ENCODE data around the gene FGD3. TPM values are rescaled to one million over a fixed set of nuclear protein-coding genes. Genes with fewer than 3 reads are reported as not detected.

FGD3 gene
- total and polyA plus RNA-seq, 2 donors (not counting 1 experiment from before 2014, with no cell fraction given), result 130 to 134 TPM

- intact Hi-C loops (cut with micrococcal nuclease), result loop anchor here (1.0 to 10.0 kb wide), 7 partner anchors 22 to 998 kb away; partner anchors contain the start of genes BICD2, CARD19 and ZNF484
- H3K9ac ChIP-seq (ENCODE audit: low read length), result peak overlapping the region; percentile 82
- no peaks in the 10 kb centered on the region for H3K9me3 Mint-ChIP-seq (ENCODE audit: insufficient read depth)
Measured at GRCh38 chr9:92963831-92964606, 16.7 kb downstream of the FGD3 start.

More at GRCh38 chr9:92963831-92964606, 16.7 kb downstream of the FGD3 start:
- Histone ChIP-seq H3K36me3 (replicated peaks in 1 of 2; ENCODE audit: control extremely low read depth in 1 of 2, control insufficient read depth in 1 of 2, extremely low read depth in 1 of 2, insufficient read depth in 2 of 2, low read length in 1 of 2) (peaks cover 0 to 17% of the 10 kb centered on the region in 2 experiments), H3K27ac (ENCODE audit: low read length in 2 of 2) (peak overlapping the region; percentile 78 to 83), H3K4me2 (replicated peaks; ENCODE audit: low read depth, low read length, poor library complexity, severe bottlenecking) (peak overlapping the region; percentile 94), H2AFZ (ENCODE audit: insufficient read depth, low read depth, low read length, poor library complexity, severe bottlenecking) (peak overlapping the region; percentile 81), H4K20me1 (ENCODE audit: control insufficient read depth, insufficient read depth, low read length, poor library complexity, severe bottlenecking) (peaks cover 36% of the 10 kb centered on the region), H3K4me1 (ENCODE audit: control insufficient read depth in 2 of 2, insufficient read depth in 2 of 2, low read length in 2 of 2) (peaks cover 58 to 73% of the 10 kb centered on the region in 2 donors), H3K79me2 (ENCODE audit: control insufficient read depth, insufficient read depth, low read length) (peaks cover 98% of the 10 kb centered on the region), H3K9me3 (ENCODE audit: control extremely low read depth in 1 of 3, control insufficient read depth in 2 of 3, insufficient read depth in 1 of 3, low read length in 2 of 3) (peaks cover 0 to 19% (median 5%) of the 10 kb centered on the region in 3 donors), H3K27me3 (replicated peaks in 1 of 4; ENCODE audit: control extremely low read depth in 1 of 4, control insufficient read depth in 3 of 4, insufficient read depth in 4 of 4, low read length in 3 of 4) (no peaks in the 10 kb centered on the region), H3K4me3 (ENCODE audit: control extremely low read depth in 1 of 5, extremely low read depth in 1 of 5, insufficient read depth in 1 of 5, low read depth in 2 of 5, low read length in 4 of 5) (peak overlapping the region; percentile 75 to 92 (median 86))
- ChIA-PET POLR2A (interaction anchor here (0.5 to 1.3 kb wide), 9 partner anchors 23 to 331 kb away, joined by 3 to 12 read pairs (median 4); partner anchors contain the start of genes CARD19 and NINJ1), CTCF (interaction anchor here (1.0 to 1.1 kb wide), 2 partner anchors 10 to 39 kb away, joined by 6 read pairs; no protein-coding TSS in a partner anchor)
- 0% methylated on average over 14 of the region's 16 CpGs for WGBS (ENCODE audit: insufficient coverage)
- DNase-seq (peak; percentile 88), ATAC-seq (ENCODE audit: low read depth) (peak; percentile 80)
- Mint-ChIP-seq H3K27me3 (no peaks in the 10 kb centered on the region), H3K27ac (peak overlapping the region; percentile 98), H3K4me3 (peak overlapping the region; percentile 96), H3K4me1 (peaks cover 75% of the 10 kb centered on the region)
- TF ChIP-seq CTCF (IDR thresholded peaks at IDR 0.05) (no peak), EZH2 (IDR thresholded peaks at IDR 0.05; ENCODE audit: borderline replicate concordance, insufficient read depth, low read depth, low read length, poor library complexity, severe bottlenecking) (no peak)

Data from B cell (primary cell).